Tongue (tissue), 1 donor: ENCODE results near the gene RBM15B. TPM values are rescaled to one million over a fixed set of nuclear protein-coding genes. Genes with fewer than 3 reads are reported as not detected.

Experiments used
- total RNA-seq: library from RNA; depleted of rRNA; stranded (reverse); fragments of >200 nt; gene quantifications from one replicate; pipeline ENCODE4 v1.2.3, GENCODE V29; 2014

RBM15B gene
- total RNA-seq, 1 donor from 2014 or later, result 19.0 TPM

Other genes with a start within 250 kb of the RBM15B start
- gene MANF, start 6.0 kb upstream of the RBM15B start, total RNA-seq, result 29.6 TPM
- gene DCAF1, start 108.7 kb downstream of the RBM15B start, total RNA-seq, result 17.6 TPM
- gene RAD54L2, start 147.4 kb downstream of the RBM15B start, total RNA-seq, result 14.6 TPM